HPDE6-E6E7 (cell line): Measurements from ENCODE around the gene TMEM255B.

Experiments
- DNase-seq: peaks from one replicate; pipeline ENCODE4 v3.0.0; 2011; ENCODE audit warnings: missing footprints; ENCODE audit errors: extremely low spot score

The TMEM255B gene

GRCh38 chr13:113768018-113768905 is 9.2 kb downstream of the TMEM255B start:
- DNase-seq, result no peak

- DNase-seq, result no peak
Observed at GRCh38 chr13:113769106-113769505, 10.1 kb downstream of the TMEM255B start.

- DNase-seq, result no peak
Observed at GRCh38 chr13:113769881-113770280, 10.9 kb downstream of the TMEM255B start.

GRCh38 chr13:113770441-113770840 is 11.4 kb downstream of the TMEM255B start:
- no peak for DNase-seq

GRCh38 chr13:113770937-113771336 is 11.9 kb downstream of the TMEM255B start:
- no peak for DNase-seq

- no peak for DNase-seq
Observed at GRCh38 chr13:113771709-113772331, 12.8 kb downstream of the TMEM255B start.

GRCh38 chr13:113774177-113775107 is 15.4 kb downstream of the TMEM255B start:
- peak; percentile 17 for DNase-seq

- DNase-seq, result no peak
Observed at GRCh38 chr13:113775451-113776145, 16.6 kb downstream of the TMEM255B start.

- DNase-seq, result no peak
Observed at GRCh38 chr13:113776231-113777125, 17.5 kb downstream of the TMEM255B start.

- no peak for DNase-seq
Observed at GRCh38 chr13:113777311-113778260, 18.6 kb downstream of the TMEM255B start.

- no peak for DNase-seq
Observed at GRCh38 chr13:113781571-113781970, 22.5 kb downstream of the TMEM255B start.

- no peak for DNase-seq
Observed at GRCh38 chr13:113782472-113782871, 23.4 kb downstream of the TMEM255B start.

GRCh38 chr13:113783200-113783881 is 24.3 kb downstream of the TMEM255B start:
- DNase-seq, result no peak

- DNase-seq, result no peak
Observed at GRCh38 chr13:113783966-113784644, 25.1 kb downstream of the TMEM255B start.

GRCh38 chr13:113784645-113785024 is 25.6 kb downstream of the TMEM255B start:
- DNase-seq, result no peak

- peak; percentile 61 for DNase-seq
Observed at GRCh38 chr13:113785051-113786010, 26.3 kb downstream of the TMEM255B start.
